HG03571 (cell line): Measurements from ENCODE around the gene MFSD2A.
"Not testable (repeated sequence)": the region's sequence is repeated elsewhere in the genome, so short reads cannot be mapped to it uniquely, and the experiment has no call there.

Experiments used
- ATAC-seq: cut with Tn5 transposase; IDR thresholded peaks from one replicate; pipeline ENCODE4 v1.9.1; 2021; ENCODE audit not compliant: unreplicated experiment

The MFSD2A gene

DNA sequence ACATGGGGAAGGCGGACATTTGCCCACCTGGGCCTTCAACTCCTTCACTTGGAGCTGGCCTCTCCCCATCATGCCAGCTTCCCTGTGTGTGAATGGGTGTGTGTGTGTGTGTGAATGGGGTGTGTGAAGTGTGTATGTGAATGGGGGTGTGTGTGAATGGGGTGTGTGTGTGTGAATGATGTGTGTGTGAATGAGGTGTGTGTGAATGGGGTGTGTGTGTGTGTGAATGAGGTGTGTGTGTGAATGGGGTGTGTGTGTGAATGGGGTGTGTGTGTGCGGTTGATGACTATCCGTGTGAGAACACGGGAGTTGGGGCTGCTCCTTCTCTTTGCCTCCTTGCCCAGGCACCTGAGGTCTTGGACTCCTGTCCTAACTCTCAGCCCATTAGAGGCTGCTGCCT, 9.6 kb downstream of the MFSD2A start:
- no peak for ATAC-seq

DNA sequence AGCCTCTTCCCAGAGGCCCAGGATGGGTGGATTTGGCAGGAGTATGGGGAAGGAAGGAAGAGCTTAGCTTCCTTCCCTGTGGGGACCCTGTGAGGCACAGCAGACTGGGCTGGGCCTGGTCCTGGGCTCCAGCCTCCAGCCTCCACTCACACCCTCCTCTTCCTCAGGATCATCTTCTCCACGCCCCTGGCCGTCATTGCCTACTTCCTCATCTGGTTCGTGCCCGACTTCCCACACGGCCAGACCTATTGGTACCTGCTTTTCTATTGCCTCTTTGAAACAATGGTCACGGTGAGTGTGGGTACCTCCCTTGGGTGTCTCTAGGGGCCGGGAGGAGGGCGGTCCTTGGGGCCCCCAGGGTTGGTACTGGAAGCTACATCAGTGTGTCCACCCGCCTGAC, 10.1 kb downstream of the MFSD2A start:
- no peak for ATAC-seq

GRCh38 chr1:39969048-39969447, 14.1 kb downstream of the MFSD2A start:
- ATAC-seq: no peak

DNA sequence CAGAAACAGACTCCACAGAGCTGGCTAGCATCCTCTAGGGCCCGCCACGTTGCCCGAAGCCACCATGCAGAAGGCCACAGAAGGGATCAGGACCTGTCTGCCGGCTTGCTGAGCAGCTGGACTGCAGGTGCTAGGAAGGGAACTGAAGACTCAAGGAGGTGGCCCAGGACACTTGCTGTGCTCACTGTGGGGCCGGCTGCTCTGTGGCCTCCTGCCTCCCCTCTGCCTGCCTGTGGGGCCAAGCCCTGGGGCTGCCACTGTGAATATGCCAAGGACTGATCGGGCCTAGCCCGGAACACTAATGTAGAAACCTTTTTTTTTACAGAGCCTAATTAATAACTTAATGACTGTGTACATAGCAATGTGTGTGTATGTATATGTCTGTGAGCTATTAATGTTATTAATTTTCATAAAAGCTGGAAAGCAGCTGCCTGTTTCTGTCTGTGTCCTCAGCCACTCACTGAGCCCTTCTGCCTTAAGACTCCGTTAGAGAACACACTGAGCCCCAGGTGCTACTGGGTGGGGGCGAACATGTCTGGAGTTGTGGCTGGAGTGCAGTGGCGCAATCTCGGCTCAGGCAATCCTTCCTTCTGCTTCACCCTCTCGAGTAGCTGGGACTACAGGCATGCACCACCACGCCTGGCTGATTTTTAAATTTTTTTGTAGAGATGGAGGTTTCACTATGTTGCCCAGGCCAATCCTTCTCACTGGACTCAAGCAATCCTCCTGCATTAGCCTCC, 14.8 kb downstream of the MFSD2A start:
- ATAC-seq: no peak

- ATAC-seq: no peak
These were observed 15.3 kb downstream of the MFSD2A start for GRCh38 chr1:39970274-39970673.

GRCh38 chr1:39971138-39971537, 16.2 kb downstream of the MFSD2A start:
- ATAC-seq: no peak

- ATAC-seq: no peak
These were observed 18.7 kb downstream of the MFSD2A start for GRCh38 chr1:39973503-39974135.

DNA sequence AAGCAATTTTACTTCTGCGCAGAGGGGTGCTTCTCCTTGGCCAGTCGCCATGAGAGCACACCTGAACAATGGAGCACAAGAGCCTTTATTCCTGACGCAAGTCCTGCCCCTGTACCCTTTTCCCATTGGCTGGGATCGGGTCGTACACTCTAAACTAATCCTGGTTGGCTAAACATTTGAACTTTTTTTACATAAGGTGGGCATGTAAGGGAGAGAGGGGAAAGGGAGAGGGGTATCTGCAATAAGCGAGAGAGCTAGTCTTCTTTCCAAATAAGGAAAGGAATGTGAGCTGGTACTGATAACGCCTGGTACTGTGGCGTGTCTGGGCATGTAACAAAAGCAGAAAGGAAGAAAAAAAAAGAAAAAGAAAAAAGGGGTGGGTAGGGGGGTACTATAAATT, 21.8 kb downstream of the MFSD2A start:
- no peak for ATAC-seq

GRCh38 chr1:39977202-39977601, 22.3 kb downstream of the MFSD2A start:
- no peak for ATAC-seq

DNA sequence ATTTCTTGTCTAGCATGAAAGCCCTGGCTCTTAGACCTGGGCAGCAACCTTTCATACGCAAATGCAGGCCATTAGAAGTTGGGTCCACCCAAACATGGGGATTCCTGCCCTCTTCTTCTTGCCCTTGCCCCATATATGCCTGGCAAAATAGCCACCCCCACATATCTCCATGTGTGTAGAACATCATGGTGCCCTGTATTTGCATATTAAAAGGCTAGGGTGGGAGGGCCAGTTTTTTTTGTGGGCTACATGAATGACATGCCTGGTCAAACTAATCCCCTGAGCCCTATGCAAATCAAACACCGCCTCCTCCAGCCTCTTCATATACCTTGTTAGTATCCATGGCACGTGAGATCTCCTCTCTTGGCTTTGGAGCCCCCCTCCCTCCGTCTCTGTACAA, 24.7 kb downstream of the MFSD2A start:
- ATAC-seq: no peak

- no peak for ATAC-seq
These were observed 25.8 kb downstream of the MFSD2A start for GRCh38 chr1:39980555-39981313.

DNA sequence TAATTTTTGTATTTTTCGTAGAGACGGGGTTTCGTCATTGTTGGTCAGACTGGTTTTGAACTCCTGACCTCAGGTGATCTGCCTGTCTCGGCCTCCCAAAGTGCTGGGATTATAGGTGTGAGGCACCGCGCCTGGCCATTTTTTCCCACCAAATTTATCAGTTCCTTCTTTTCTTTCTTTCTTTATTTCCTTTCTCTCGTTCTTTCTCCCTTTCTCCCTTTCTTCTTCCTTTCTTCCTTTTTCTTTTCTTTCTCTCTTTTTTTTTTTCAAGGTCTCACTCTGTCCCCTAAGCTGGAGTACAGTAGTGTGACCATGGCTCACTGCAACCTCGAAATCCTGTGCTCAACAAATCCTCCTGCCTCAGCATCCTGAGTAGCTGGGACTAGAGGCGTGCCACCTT, 26.4 kb downstream of the MFSD2A start:
- ATAC-seq: no peak

DNA sequence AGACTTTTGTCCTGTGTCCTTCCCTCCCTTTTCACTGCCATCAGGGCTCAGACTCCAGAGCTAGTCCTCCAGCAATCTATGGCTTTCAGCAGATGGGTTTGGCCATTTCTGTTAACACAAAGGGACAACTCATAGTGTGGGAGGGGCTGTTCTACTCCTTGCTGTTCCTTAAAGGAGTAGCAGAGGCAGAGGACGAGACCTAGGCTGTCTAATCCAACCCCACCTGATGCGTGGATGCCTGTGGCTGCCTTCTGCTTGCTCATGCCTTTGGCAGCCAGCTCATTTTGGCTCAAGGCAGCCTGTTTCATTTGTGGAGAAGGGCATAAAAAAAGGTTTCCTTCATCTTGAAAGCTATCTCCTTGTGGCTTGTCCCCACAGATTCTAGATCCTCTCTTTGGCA, 27.0 kb downstream of the MFSD2A start:
- no peak for ATAC-seq

GRCh38 chr1:39984480-39984879, 29.5 kb downstream of the MFSD2A start:
- not testable (repeated sequence) for ATAC-seq

GRCh38 chr1:39984951-39985350, 30.0 kb downstream of the MFSD2A start:
- no peak for ATAC-seq

- no peak for ATAC-seq
These were observed 32.9 kb downstream of the MFSD2A start for GRCh38 chr1:39987869-39988268.

- no peak for ATAC-seq
These were observed 33.8 kb downstream of the MFSD2A start for GRCh38 chr1:39988618-39989343.

GRCh38 chr1:39990428-39990827, 35.5 kb downstream of the MFSD2A start:
- ATAC-seq: no peak

DNA sequence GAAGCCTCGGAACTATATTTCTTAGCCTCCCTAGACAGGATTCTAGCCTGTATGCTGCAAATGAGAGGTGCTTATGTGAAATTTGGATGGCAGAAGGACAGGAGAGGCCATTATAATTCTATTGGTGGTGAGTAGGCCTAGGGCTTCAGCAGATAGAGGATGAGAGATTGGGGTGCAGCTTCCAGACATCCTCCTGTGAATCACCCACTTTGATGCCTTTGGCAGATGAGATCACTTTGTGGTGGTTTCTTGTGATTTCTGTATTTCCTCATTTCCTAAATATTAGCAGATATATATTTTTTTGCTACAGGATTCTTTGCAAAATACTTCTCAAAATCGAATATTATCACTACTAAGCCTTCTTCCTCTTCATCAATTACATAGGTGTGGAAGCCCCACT, 37.3 kb downstream of the MFSD2A start:
- no peak for ATAC-seq

DNA sequence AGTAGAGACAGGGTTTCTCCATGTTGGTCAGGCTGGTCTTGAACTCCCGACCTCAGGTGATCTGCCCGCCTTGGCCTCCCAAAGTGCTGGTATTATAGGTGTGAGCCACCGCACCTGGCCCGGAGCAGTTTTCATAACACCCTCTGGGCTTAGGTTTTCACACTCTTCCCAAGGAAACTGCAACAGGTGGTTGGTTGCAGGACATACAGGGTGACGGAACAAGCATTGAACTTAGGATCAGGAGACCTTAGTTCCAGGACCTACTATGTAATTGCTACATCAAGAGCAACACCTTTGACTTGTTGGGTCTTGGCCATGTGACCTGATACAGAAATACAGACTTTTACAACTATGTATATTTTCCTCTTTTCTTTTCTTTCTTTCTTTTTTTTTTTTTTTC, 37.9 kb downstream of the MFSD2A start:
- ATAC-seq: no peak

- ATAC-seq: no peak
These were observed 41.0 kb downstream of the MFSD2A start for GRCh38 chr1:39995973-39996393.
